Panc1 (cell line): Measurements from ENCODE around the gene MDC1. TPM values are rescaled to one million over a fixed set of nuclear protein-coding genes. Genes with fewer than 3 reads are reported as not detected.
"Not testable (repeated sequence)": the region's sequence is repeated elsewhere in the genome, so short reads cannot be mapped to it uniquely, and the experiment has no call there.

Experiments used
- ATAC-seq: fragments of 200-7000 bp; cut with Tn5 transposase; 2 replicates; pipeline ENCODE4 v1.9.1; 2020; ENCODE audit warnings: mild to moderate bottlenecking, moderate library complexity
- BruUV-seq: library from RNA; stranded (reverse); fragments of 400-500 nt; replicated peaks from 2 replicates; lab custom pipeline; 2021; lab: Mats Ljungman, UMichigan
- CTCF ChIA-PET: fragments of 300-600 bp; sonication (Branson Sonifier 250); formaldehyde crosslinking; loops from one replicate; lab custom pipeline; 2022; ENCODE audit warnings: antibody characterized with exemption; lab: Charles Lee
- POLR2A ChIA-PET: fragments of 300-600 bp; sonication (Branson Sonifier 250); formaldehyde crosslinking; loops from one replicate; lab custom pipeline; 2022; ENCODE audit warnings: antibody characterized with exemption; lab: Charles Lee
- DNase-seq: peaks from one replicate; pipeline ENCODE4 v3.0.0-alpha.2; 2010; ENCODE audit warnings: low read depth, low spot score
- H3K27ac ChIP-seq: 2 replicates; pipeline ENCODE4 v1.5.1; 2011; ENCODE audit warnings: mild to moderate bottlenecking, low read length, inconsistent platforms
- H3K27me3 ChIP-seq: fragments of 200-500 bp; sonication (Bioruptor generic); 2 replicates; pipeline ENCODE4 v1.6.0; 2014; ENCODE audit warnings: low read length, inconsistent platforms; ENCODE audit not compliant: control insufficient read depth, insufficient read depth
- H3K36me3 ChIP-seq: fragments of 200-500 bp; sonication (Bioruptor generic); 2 replicates; pipeline ENCODE4 v1.5.1; 2014; ENCODE audit warnings: inconsistent platforms, mild to moderate bottlenecking, low read length, moderate library complexity; ENCODE audit not compliant: control insufficient read depth, insufficient read depth
- H3K4me1 ChIP-seq: 2 replicates; pipeline ENCODE4 v1.5.1; 2011; ENCODE audit warnings: inconsistent platforms, mild to moderate bottlenecking, low read length, moderate library complexity; ENCODE audit not compliant: control insufficient read depth, insufficient read depth
- H3K4me3 ChIP-seq, 2 experiments: 2 replicates each; pipeline ENCODE4 v1.5.1; 2011 to 2012; ENCODE audit warnings: low read depth in 2 of 2, low read length in 2 of 2, mild to moderate bottlenecking in 2 of 2, inconsistent platforms in 1 of 2, moderate library complexity in 1 of 2
- H3K9me3 ChIP-seq: fragments of 200-500 bp; sonication (Bioruptor generic); 2 replicates; pipeline ENCODE4 v1.5.1; 2014; ENCODE audit warnings: low read depth, mild to moderate bottlenecking, inconsistent platforms, low read length, moderate library complexity; ENCODE audit not compliant: control insufficient read depth, insufficient read depth
- POLR2AphosphoS5 ChIP-seq: IDR thresholded peaks from 2 replicates; pipeline ENCODE4 v1.6.1; 2012; ENCODE audit warnings: mild to moderate bottlenecking, low read depth, low read length, moderate library complexity
- REST ChIP-seq, 2 experiments: IDR thresholded peaks; 2 replicates each; pipeline ENCODE4 v1.6.1; 2011 to 2012; ENCODE audit warnings: low read depth in 2 of 2, control low read depth in 1 of 2, low read length in 1 of 2, mild to moderate bottlenecking in 1 of 2, moderate library complexity in 1 of 2; ENCODE audit not compliant: insufficient read depth in 1 of 2
- SIN3A ChIP-seq: IDR thresholded peaks from 2 replicates; pipeline ENCODE4 v1.6.1; 2012; ENCODE audit warnings: low read depth, mild to moderate bottlenecking, low read length, moderate library complexity, borderline replicate concordance; ENCODE audit not compliant: insufficient read depth
- TCF7L2 ChIP-seq: IDR thresholded peaks from 2 replicates; pipeline ENCODE4 v1.6.1; 2011; ENCODE audit warnings: mild to moderate bottlenecking, low read depth, low read length, inconsistent platforms
- in situ Hi-C: cut with HindIII; loops from 2 replicates; pipeline ENCODE4 v1.10.0; 2016; ENCODE audit warnings: low sequenced_read_pairs, low pct_unique_long_range_greater_than_20kb
- intact Hi-C: fragments of 100-400 bp; cut with micrococcal nuclease; formaldehyde crosslinking; loops from one replicate; pipeline ENCODE4 v1.10.0; 2022; ENCODE audit not compliant: unreplicated experiment
- total RNA-seq: library from RNA; stranded (reverse); gene quantifications from one replicate; pipeline ENCODE4 v1.2.1, GENCODE V29; 2021; ENCODE audit not compliant: unreplicated experiment
- TF ChIP-seq, protein P1 (sequence below): fragments of 450-650 bp; IDR thresholded peaks from 2 replicates; pipeline ENCODE4 v1.5.1; 2017; ENCODE audit warnings: mild to moderate bottlenecking

Gene MDC1
- total RNA-seq, 1 experiment from 2014 or later: 68.6 TPM

- CTCF ChIA-PET: interaction anchor here (1.1 kb wide), 1 partner anchor 53 kb away, joined by 4 read pairs; the partner anchor contains the start of gene DHX16
- in situ Hi-C loops (no loop called here), intact Hi-C loops (loop anchor here (5.0 kb wide), 1 partner anchor 152 kb away; no protein-coding TSS in a partner anchor)
- Histone ChIP-seq H3K36me3 (peaks cover 32% of the 10 kb centered on the region), H3K4me1 (peaks cover 29% of the 10 kb centered on the region), H3K27ac (peak overlapping the region; percentile 66), H3K9me3 (no peaks in the 10 kb centered on the region), H3K4me3 (no peak overlapping the region; a peak in 1 of 4 replicates), H3K27me3 (no peaks in the 10 kb centered on the region)
- TF ChIP-seq SIN3A (0 out of 2 replicates have a peak, but pooled peaks have one; percentile 45), TCF7L2 (no peak), POLR2AphosphoS5 (peak; percentile 53), REST (IDR thresholded peaks at IDR 0.05; ENCODE audit: insufficient read depth in 1 of 2, low read depth in 2 of 2, low read length in 1 of 2) (no peak)
- TF ChIP-seq, protein P1, sequence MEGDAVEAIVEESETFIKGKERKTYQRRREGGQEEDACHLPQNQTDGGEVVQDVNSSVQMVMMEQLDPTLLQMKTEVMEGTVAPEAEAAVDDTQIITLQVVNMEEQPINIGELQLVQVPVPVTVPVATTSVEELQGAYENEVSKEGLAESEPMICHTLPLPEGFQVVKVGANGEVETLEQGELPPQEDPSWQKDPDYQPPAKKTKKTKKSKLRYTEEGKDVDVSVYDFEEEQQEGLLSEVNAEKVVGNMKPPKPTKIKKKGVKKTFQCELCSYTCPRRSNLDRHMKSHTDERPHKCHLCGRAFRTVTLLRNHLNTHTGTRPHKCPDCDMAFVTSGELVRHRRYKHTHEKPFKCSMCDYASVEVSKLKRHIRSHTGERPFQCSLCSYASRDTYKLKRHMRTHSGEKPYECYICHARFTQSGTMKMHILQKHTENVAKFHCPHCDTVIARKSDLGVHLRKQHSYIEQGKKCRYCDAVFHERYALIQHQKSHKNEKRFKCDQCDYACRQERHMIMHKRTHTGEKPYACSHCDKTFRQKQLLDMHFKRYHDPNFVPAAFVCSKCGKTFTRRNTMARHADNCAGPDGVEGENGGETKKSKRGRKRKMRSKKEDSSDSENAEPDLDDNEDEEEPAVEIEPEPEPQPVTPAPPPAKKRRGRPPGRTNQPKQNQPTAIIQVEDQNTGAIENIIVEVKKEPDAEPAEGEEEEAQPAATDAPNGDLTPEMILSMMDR: no peak
- no TSS peak for BruUV-seq
- DNase-seq (no peak), ATAC-seq (no peak)
- POLR2A ChIA-PET: interaction anchor here (0.7 kb wide), 1 partner anchor 100 kb away, joined by 5 read pairs; no protein-coding TSS in a partner anchor
These were observed 8.0 kb upstream of the MDC1 start for GRCh38 chr6:30724906-30725667.

GRCh38 chr6:30723843-30724741, 7.0 kb upstream of the MDC1 start:
- H3K36me3 ChIP-seq: peaks cover 29% of the 10 kb centered on the region
- POLR2A ChIA-PET: interaction anchor here (0.7 kb wide), 1 partner anchor 99 kb away, joined by 5 read pairs; no protein-coding TSS in a partner anchor
- in situ Hi-C loops, intact Hi-C loops, H3K9me3 ChIP-seq, ATAC-seq, H3K27me3 ChIP-seq, DNase-seq, CTCF ChIA-PET, H3K4me3 ChIP-seq: not testable (repeated sequence)
- peaks cover 31% of the 10 kb centered on the region for H3K4me1 ChIP-seq
- BruUV-seq: TSS peak; percentile 85
- H3K27ac ChIP-seq: peak overlapping the region; percentile 66
- TF ChIP-seq, protein P1: peak; percentile 6; the same call in 1 of the 2 replicates

- BruUV-seq, DNase-seq, H3K9me3 ChIP-seq, POLR2A ChIA-PET, intact Hi-C loops, H3K27me3 ChIP-seq, ATAC-seq, in situ Hi-C loops: not testable (repeated sequence)
- Histone ChIP-seq H3K36me3 (peaks cover 29% of the 10 kb centered on the region), H3K4me1 (peaks cover 37% of the 10 kb centered on the region), H3K4me3 (peak overlapping the region; percentile 88 to 100), H3K27ac (peak overlapping the region; percentile 82)
- CTCF ChIA-PET: interaction anchor here (1.6 kb wide), 1 partner anchor 44 kb away, joined by 10 read pairs; no protein-coding TSS in a partner anchor
These were observed 6.2 kb upstream of the MDC1 start for GRCh38 chr6:30723159-30723842.
